ENCODE data around the gene TNFRSF19. TPM values are rescaled to one million over a fixed set of nuclear protein-coding genes. Genes with fewer than 3 reads are reported as not detected.

TNFRSF19 gene
- total and polyA plus RNA-seq, 5 donors, result 15.6 to 50.8 (median 34.6) TPM

GRCh38 chr13:23570921-23571315 is 706 bp downstream of the TNFRSF19 start:
- no peaks in the 10 kb centered on the region for H3K4me1 ChIP-seq (ENCODE audit: control insufficient read depth, insufficient read depth, low read length)
- no peaks in the 10 kb centered on the region for H3K9me3 ChIP-seq (ENCODE audit: control insufficient read depth, low read length)
- DNase-seq, result no peak
- ATAC-seq, result peak; percentile 39 to 71
- peak overlapping the region; percentile 60 for H3K27ac ChIP-seq (ENCODE audit: low read length)
- WGBS, result 44% methylated on average over 2 of the region's 2 CpGs
- H3K27me3 ChIP-seq (ENCODE audit: control insufficient read depth, insufficient read depth), result no peaks in the 10 kb centered on the region
- intact Hi-C loops (cut with DNase I), result loop anchor here in 2 of 4 donors (5.0 to 10.0 kb wide), 3 partner anchors 59 to 134 kb away; no protein-coding TSS in a partner anchor
- H3K4me3 ChIP-seq (ENCODE audit: low read length), result peak overlapping the region; percentile 64

- Histone ChIP-seq H3K4me1 (ENCODE audit: control insufficient read depth, insufficient read depth, low read length) (no peaks in the 10 kb centered on the region), H3K4me3 (ENCODE audit: low read length) (peak overlapping the region; percentile 64), H3K27me3 (ENCODE audit: control insufficient read depth, insufficient read depth) (no peaks in the 10 kb centered on the region), H3K27ac (ENCODE audit: low read length) (no peak overlapping the region), H3K9me3 (ENCODE audit: control insufficient read depth, low read length) (no peaks in the 10 kb centered on the region)
- DNase-seq (no peak), ATAC-seq (no peak)
- 40% methylated on average over 2 of the region's 2 CpGs for WGBS
- intact Hi-C loops (cut with DNase I), result loop anchor here in 2 of 4 donors (5.0 to 10.0 kb wide), 3 partner anchors 59 to 133 kb away; no protein-coding TSS in a partner anchor
These were observed 1.2 kb downstream of the TNFRSF19 start for GRCh38 chr13:23571431-23571830.

- Histone ChIP-seq H3K27me3 (ENCODE audit: control insufficient read depth, insufficient read depth) (no peaks in the 10 kb centered on the region), H3K4me1 (ENCODE audit: control insufficient read depth, insufficient read depth, low read length) (no peaks in the 10 kb centered on the region), H3K9me3 (ENCODE audit: control insufficient read depth, low read length) (no peaks in the 10 kb centered on the region), H3K4me3 (ENCODE audit: low read length) (peak overlapping the region; percentile 65), H3K27ac (ENCODE audit: low read length) (no peak overlapping the region)
- no peak for ATAC-seq
- no peak for DNase-seq
- WGBS, result 48% methylated on average over 1 of the region's 1 CpG
- intact Hi-C loops (cut with DNase I), result loop anchor here in 2 of 4 donors (5.0 to 10.0 kb wide), 3 partner anchors 61 to 132 kb away; no protein-coding TSS in a partner anchor
These were observed 2.6 kb downstream of the TNFRSF19 start for GRCh38 chr13:23572836-23573235.

GRCh38 chr13:23574421-23575145 is 4.4 kb downstream of the TNFRSF19 start:
- Histone ChIP-seq H3K27ac (ENCODE audit: low read length) (no peak overlapping the region), H3K27me3 (ENCODE audit: control insufficient read depth, insufficient read depth) (no peaks in the 10 kb centered on the region), H3K9me3 (ENCODE audit: control insufficient read depth, low read length) (no peaks in the 10 kb centered on the region), H3K4me3 (ENCODE audit: low read length) (no peak overlapping the region), H3K4me1 (ENCODE audit: control insufficient read depth, insufficient read depth, low read length) (no peaks in the 10 kb centered on the region)
- intact Hi-C loops (cut with DNase I), result loop anchor here in 2 of 4 donors (5.0 to 10.0 kb wide), 3 partner anchors 62 to 130 kb away; no protein-coding TSS in a partner anchor
- WGBS, result 64% methylated on average over 3 of the region's 3 CpGs
- ATAC-seq, result no peak
- peak in 1 of 3 donors; percentile 48 for DNase-seq

DNA sequence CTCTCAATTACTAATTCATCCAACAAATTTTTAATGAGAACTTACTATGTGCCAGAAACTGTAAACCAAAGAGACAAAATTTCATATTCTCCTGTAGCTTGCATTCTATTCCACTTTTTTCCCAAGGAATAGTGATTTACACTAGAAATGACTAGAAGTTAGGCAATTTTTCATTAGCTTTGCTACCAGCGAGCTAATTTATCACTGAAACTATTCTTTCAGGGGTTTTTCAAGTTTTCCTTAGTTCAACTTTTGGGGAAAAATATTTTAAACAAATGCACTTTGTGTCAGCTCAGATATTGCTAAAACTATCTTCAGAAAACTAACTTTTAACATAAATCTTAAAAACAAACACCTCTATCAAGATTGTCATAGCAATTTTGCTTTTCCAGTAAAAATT is 5.4 kb downstream of the TNFRSF19 start:
- intact Hi-C loops (cut with DNase I), result loop anchor here in 1 of 4 donors (10.0 kb wide), 1 partner anchor 129 kb away; no protein-coding TSS in a partner anchor
- H3K27ac ChIP-seq (ENCODE audit: low read length), result no peak overlapping the region
- no peak overlapping the region for H3K4me3 ChIP-seq (ENCODE audit: low read length)
- no peaks in the 10 kb centered on the region for H3K27me3 ChIP-seq (ENCODE audit: control insufficient read depth, insufficient read depth)
- DNase-seq (no peak), ATAC-seq (no peak)
- no peaks in the 10 kb centered on the region for H3K9me3 ChIP-seq (ENCODE audit: control insufficient read depth, low read length)
- no peaks in the 10 kb centered on the region for H3K4me1 ChIP-seq (ENCODE audit: control insufficient read depth, insufficient read depth, low read length)
- WGBS, result 94% methylated on average over 1 of the region's 1 CpG

GRCh38 chr13:23578411-23579071 is 8.3 kb downstream of the TNFRSF19 start:
- DNase-seq (peak; percentile 85 to 93 (median 92)), ATAC-seq (peak; percentile 85 to 90)
- intact Hi-C loops (cut with DNase I), result loop anchor here in 1 of 4 donors (10.0 kb wide), 1 partner anchor 126 kb away; no protein-coding TSS in a partner anchor
- no peaks in the 10 kb centered on the region for H3K27me3 ChIP-seq (ENCODE audit: control insufficient read depth, insufficient read depth)
- H3K27ac ChIP-seq (ENCODE audit: low read length), result peak overlapping the region; percentile 24
- no peaks in the 10 kb centered on the region for H3K9me3 ChIP-seq (ENCODE audit: control insufficient read depth, low read length)
- H3K4me3 ChIP-seq (ENCODE audit: low read length), result peak overlapping the region; percentile 64
- WGBS, result 5% methylated on average over 42 of the region's 42 CpGs
- no peaks in the 10 kb centered on the region for H3K4me1 ChIP-seq (ENCODE audit: control insufficient read depth, insufficient read depth, low read length)

DNA sequence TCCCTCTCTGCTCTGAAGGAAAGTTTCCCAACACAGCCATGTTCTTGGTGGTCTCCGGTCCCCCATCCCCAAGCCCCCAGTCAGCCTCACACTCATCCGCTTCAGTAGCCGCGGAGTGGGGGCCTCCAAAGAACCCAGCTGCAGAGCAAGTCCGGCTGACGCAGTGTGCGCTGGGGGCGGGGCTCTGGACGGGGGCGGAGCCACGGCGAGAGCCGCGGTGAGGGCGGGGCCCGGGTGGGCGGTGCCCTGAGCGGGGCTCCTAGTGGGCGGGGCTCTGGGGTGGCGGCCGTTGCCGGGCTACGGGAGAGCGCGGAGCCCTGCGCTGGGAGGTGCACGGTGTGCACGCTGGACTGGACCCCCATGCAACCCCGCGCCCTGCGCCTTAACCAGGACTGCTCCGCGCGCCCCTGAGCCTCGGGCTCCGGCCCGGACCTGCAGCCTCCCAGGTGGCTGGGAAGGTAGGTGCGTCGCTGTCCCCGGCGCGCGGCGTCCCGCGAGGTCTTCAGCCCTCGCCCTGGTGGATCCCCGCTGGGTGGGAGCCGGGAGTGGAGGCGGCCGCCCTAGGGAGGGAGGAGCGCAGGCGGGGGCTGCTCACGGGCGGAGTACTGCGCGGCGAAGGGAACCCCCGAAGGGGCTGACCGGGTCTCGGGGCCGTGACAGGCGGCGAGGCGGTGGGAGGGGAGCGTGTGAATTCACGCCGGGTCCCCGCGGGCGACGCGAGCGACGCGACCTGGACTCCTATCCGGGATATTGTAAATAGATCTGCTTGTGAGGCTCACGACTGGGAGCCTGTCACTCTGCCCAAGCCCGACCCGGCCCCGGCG is 9.1 kb downstream of the TNFRSF19 start:
- peak overlapping the region; percentile 64 for H3K4me3 ChIP-seq (ENCODE audit: low read length)
- peak overlapping the region; percentile 24 for H3K27ac ChIP-seq (ENCODE audit: low read length)
- intact Hi-C loops (cut with DNase I), result loop anchor here in 1 of 4 donors (10.0 kb wide), 1 partner anchor 126 kb away; no protein-coding TSS in a partner anchor
- H3K27me3 ChIP-seq (ENCODE audit: control insufficient read depth, insufficient read depth), result no peaks in the 10 kb centered on the region
- H3K9me3 ChIP-seq (ENCODE audit: control insufficient read depth, low read length), result no peaks in the 10 kb centered on the region
- no peaks in the 10 kb centered on the region for H3K4me1 ChIP-seq (ENCODE audit: control insufficient read depth, insufficient read depth, low read length)
- WGBS, result under 1% methylated on average over 82 of the region's 82 CpGs
- DNase-seq (peak; percentile 93 to 98 (median 97)), ATAC-seq (peak; percentile 99)

GRCh38 chr13:23579896-23580683 is 9.9 kb downstream of the TNFRSF19 start:
- ATAC-seq, result no peak
- intact Hi-C loops (cut with DNase I), result loop anchor here in 1 of 4 donors (10.0 kb wide), 1 partner anchor 125 kb away; no protein-coding TSS in a partner anchor
- H3K4me1 ChIP-seq (ENCODE audit: control insufficient read depth, insufficient read depth, low read length), result no peaks in the 10 kb centered on the region
- no peaks in the 10 kb centered on the region for H3K9me3 ChIP-seq (ENCODE audit: control insufficient read depth, low read length)
- DNase-seq, result no peak
- no peaks in the 10 kb centered on the region for H3K27me3 ChIP-seq (ENCODE audit: control insufficient read depth, insufficient read depth)
- 9% methylated on average over 22 of the region's 22 CpGs for WGBS
- H3K4me3 ChIP-seq (ENCODE audit: low read length), result peak overlapping the region; percentile 64
- H3K27ac ChIP-seq (ENCODE audit: low read length), result no peak overlapping the region

- no peak overlapping the region for H3K27ac ChIP-seq (ENCODE audit: low read length)
- DNase-seq, result no peak
- H3K4me1 ChIP-seq (ENCODE audit: control insufficient read depth, insufficient read depth, low read length), result no peaks in the 10 kb centered on the region
- ATAC-seq, result no peak
- no peaks in the 10 kb centered on the region for H3K27me3 ChIP-seq (ENCODE audit: control insufficient read depth, insufficient read depth)
- no peaks in the 10 kb centered on the region for H3K9me3 ChIP-seq (ENCODE audit: control insufficient read depth, low read length)
- H3K4me3 ChIP-seq (ENCODE audit: low read length), result peak overlapping the region; percentile 64
- intact Hi-C loops (cut with DNase I), result no loop called here
- WGBS, result 72% methylated on average over 1 of the region's 1 CpG
These were observed 10.5 kb downstream of the TNFRSF19 start for GRCh38 chr13:23580684-23581060.

- intact Hi-C loops (cut with DNase I), result no loop called here
- Histone ChIP-seq H3K27ac (ENCODE audit: low read length) (no peak overlapping the region), H3K4me1 (ENCODE audit: control insufficient read depth, insufficient read depth, low read length) (peaks cover 2% of the 10 kb centered on the region), H3K4me3 (ENCODE audit: low read length) (no peak overlapping the region), H3K9me3 (ENCODE audit: control insufficient read depth, low read length) (no peaks in the 10 kb centered on the region), H3K27me3 (ENCODE audit: control insufficient read depth, insufficient read depth) (no peaks in the 10 kb centered on the region)
- no peak for ATAC-seq
- DNase-seq, result no peak
These were observed 13.3 kb downstream of the TNFRSF19 start for GRCh38 chr13:23583491-23583890.

Data from right cardiac atrium (tissue), 5 donors.